Measurements from ENCODE around the gene POU2F1. TPM values are rescaled to one million over a fixed set of nuclear protein-coding genes. Genes with fewer than 3 reads are reported as not detected.

POU2F1 gene
- total and polyA plus RNA-seq, 2 experiments from 2014 or later = 38.8 to 66.1 TPM

GRCh38 chr1:167294528-167294927, 73.8 kb downstream of the POU2F1 start (continued):
- TF ChIP-seq, protein P1, sequence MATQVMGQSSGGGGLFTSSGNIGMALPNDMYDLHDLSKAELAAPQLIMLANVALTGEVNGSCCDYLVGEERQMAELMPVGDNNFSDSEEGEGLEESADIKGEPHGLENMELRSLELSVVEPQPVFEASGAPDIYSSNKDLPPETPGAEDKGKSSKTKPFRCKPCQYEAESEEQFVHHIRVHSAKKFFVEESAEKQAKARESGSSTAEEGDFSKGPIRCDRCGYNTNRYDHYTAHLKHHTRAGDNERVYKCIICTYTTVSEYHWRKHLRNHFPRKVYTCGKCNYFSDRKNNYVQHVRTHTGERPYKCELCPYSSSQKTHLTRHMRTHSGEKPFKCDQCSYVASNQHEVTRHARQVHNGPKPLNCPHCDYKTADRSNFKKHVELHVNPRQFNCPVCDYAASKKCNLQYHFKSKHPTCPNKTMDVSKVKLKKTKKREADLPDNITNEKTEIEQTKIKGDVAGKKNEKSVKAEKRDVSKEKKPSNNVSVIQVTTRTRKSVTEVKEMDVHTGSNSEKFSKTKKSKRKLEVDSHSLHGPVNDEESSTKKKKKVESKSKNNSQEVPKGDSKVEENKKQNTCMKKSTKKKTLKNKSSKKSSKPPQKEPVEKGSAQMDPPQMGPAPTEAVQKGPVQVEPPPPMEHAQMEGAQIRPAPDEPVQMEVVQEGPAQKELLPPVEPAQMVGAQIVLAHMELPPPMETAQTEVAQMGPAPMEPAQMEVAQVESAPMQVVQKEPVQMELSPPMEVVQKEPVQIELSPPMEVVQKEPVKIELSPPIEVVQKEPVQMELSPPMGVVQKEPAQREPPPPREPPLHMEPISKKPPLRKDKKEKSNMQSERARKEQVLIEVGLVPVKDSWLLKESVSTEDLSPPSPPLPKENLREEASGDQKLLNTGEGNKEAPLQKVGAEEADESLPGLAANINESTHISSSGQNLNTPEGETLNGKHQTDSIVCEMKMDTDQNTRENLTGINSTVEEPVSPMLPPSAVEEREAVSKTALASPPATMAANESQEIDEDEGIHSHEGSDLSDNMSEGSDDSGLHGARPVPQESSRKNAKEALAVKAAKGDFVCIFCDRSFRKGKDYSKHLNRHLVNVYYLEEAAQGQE (IDR thresholded peaks at IDR 0.05; ENCODE audit: unreplicated experiment) = no peak
- TF ChIP-seq CREB1 (CRISPR knock-in tag; IDR thresholded peaks at IDR 0.05; ENCODE audit: low read depth) (no peak), JUNB (IDR thresholded peaks at IDR 0.05; ENCODE audit: unreplicated experiment) (no peak), STAT1 (IDR thresholded peaks at IDR 0.05; ENCODE audit: unreplicated experiment) (no peak), NANOG (IDR thresholded peaks at IDR 0.05; ENCODE audit: borderline replicate concordance) (no peak), ZNF114 (CRISPR knock-in tag; IDR thresholded peaks at IDR 0.05) (no peak)
- TF ChIP-seq, protein P2, sequence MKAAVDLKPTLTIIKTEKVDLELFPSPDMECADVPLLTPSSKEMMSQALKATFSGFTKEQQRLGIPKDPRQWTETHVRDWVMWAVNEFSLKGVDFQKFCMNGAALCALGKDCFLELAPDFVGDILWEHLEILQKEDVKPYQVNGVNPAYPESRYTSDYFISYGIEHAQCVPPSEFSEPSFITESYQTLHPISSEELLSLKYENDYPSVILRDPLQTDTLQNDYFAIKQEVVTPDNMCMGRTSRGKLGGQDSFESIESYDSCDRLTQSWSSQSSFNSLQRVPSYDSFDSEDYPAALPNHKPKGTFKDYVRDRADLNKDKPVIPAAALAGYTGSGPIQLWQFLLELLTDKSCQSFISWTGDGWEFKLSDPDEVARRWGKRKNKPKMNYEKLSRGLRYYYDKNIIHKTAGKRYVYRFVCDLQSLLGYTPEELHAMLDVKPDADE (IDR thresholded peaks at IDR 0.05) = no peak

DNA sequence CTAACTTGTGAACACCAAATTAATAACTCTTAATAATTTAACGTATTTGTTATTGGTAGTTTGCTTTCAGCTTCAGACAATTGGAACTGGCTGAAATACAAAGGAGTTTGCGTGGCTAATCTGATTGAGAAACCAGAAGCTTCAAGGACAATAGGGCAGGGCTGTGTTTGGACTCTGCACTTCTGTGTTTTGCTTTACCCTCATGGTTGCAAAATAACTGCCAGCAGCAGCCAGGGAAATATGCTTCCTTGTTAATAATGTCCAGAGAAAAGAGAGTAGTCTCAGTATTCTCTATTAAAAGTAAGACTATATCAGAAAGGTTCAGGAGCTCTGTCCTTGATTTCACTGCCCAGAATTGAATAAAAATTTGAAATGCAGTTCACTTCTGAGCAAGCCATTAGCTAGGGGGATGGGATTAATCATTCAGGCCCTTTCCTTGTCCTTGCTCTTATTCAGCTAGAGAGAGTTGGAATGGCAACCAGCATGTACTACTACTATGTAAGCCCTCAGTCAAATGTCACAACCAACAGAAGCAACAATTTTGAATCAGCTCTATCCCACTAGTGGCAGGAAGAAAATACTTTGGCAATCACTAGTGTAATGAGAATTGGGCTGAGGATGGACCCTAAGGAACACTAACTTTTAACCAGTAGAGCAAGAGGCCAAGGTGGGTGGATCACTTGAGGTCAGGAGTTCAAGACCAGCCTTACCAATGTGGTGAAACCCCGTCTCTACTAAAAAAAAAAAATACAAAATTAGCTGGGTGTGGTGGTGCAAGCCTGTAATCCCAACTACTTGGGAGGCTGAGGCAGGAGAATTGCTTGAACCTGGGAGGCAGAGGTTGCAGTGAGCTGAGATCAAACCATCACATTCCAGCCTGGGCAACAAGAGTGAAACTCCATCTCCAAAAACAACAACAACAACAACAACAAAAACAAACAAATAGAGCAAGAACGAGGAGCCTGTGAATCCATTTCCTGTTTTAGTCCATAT, 76.8 kb downstream of the POU2F1 start:
- Mint-ChIP-seq H3K27me3 (ENCODE audit: insufficient read depth, low read depth, poor library complexity) (peaks cover 9% of the 10 kb centered on the region), H3K27ac (peak overlapping the region; percentile 42; the same call in 1 of the 2 replicates), H3K4me3 (no peak overlapping the region), H3K4me1 (peaks cover 30% of the 10 kb centered on the region), H3K36me3 (ENCODE audit: low read depth) (peaks cover 7% of the 10 kb centered on the region; the same call in 2 of the 3 replicates), H3K9me3 (no peaks in the 10 kb centered on the region)
- ATAC-seq (no peak; the same call in 2 of the 3 replicates), DNase-seq (ENCODE audit: low spot score) (peak; percentile 29)
- H3K4me3 ChIP-seq = no peak overlapping the region
- H3K9me2 ChIP-seq (ENCODE audit: insufficient read depth) = no peaks in the 10 kb centered on the region
- H3K27ac ChIP-seq (ENCODE audit: low read depth) = no peak overlapping the region
- peaks cover 26% of the 10 kb centered on the region for H3K4me1 ChIP-seq (ENCODE audit: insufficient read depth)
- H3F3A ChIP-seq (replicated peaks; ENCODE audit: low read depth) = no peaks in the 10 kb centered on the region
- H3K36me3 ChIP-seq (ENCODE audit: insufficient read depth) = no peaks in the 10 kb centered on the region
- no peak overlapping the region for H3K4me2 ChIP-seq
- no peak overlapping the region for H2AFZ ChIP-seq
- H3K79me2 ChIP-seq (replicated peaks; ENCODE audit: insufficient read depth) = peaks cover 98% of the 10 kb centered on the region
- H3K27me3 ChIP-seq (ENCODE audit: insufficient read depth) = no peaks in the 10 kb centered on the region
- H4K20me1 ChIP-seq (replicated peaks; ENCODE audit: insufficient read depth) = peaks cover 29% of the 10 kb centered on the region; the same call in 1 of the 2 replicates
- TF ChIP-seq EZH2phosphoT487 (IDR thresholded peaks at IDR 0.05; ENCODE audit: unreplicated experiment) = no peak
- TF ChIP-seq, protein P1 (IDR thresholded peaks at IDR 0.05; ENCODE audit: unreplicated experiment) = no peak
- TF ChIP-seq, protein P3, sequence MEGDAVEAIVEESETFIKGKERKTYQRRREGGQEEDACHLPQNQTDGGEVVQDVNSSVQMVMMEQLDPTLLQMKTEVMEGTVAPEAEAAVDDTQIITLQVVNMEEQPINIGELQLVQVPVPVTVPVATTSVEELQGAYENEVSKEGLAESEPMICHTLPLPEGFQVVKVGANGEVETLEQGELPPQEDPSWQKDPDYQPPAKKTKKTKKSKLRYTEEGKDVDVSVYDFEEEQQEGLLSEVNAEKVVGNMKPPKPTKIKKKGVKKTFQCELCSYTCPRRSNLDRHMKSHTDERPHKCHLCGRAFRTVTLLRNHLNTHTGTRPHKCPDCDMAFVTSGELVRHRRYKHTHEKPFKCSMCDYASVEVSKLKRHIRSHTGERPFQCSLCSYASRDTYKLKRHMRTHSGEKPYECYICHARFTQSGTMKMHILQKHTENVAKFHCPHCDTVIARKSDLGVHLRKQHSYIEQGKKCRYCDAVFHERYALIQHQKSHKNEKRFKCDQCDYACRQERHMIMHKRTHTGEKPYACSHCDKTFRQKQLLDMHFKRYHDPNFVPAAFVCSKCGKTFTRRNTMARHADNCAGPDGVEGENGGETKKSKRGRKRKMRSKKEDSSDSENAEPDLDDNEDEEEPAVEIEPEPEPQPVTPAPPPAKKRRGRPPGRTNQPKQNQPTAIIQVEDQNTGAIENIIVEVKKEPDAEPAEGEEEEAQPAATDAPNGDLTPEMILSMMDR (conservative IDR thresholded peaks at IDR 0.05; ENCODE audit: low read depth in 2 of 2) = no peak
